ENCODE measurements around the gene PHF13.

PHF13 gene

GRCh38 chr1:6601049-6601922, 12.2 kb upstream of the PHF13 start:
- DNase-seq, result peak in 52 of 56 donors; percentile 36 to 87 (median 64)

DNA sequence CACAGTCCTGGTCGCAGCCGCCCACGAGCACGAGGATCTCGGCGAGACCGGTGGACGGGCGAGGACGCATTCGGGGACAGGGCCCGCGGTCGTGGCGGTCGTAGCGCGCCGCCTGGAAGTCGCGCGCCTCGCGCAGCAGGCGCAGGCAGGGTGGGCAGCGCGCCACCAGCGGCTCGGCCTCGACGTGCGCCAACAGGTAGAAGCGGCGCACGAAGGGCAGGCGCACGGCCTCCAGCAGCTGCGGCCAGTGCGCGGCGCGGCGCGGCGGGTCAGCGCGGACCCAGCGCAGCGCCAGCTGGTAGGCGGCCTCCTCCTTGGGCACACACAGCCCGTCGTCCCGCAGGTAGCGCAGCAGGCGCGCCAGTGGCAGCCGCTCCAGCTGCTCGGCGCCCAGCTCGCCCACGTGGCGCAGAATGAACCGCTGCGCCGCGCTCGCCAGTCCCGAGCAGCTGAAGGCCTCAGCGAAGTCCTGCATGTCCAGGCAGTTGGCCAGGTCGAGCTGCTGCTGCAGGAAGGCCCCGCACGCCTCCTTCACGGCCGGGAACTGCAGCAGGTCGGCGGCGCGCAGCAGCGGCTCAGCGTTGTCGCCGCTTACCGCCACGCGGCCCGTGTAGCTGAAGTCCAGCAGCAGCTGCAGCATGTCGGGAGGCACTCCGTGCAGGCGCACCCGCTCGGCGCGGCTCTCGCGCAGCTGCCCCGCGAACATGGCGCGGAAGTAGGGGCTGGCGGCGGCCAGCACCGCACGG, 11.4 kb upstream of the PHF13 start:
- peak in 28 of 56 donors; percentile 43 to 74 (median 55) for DNase-seq

GRCh38 chr1:6602669-6603237, 10.8 kb upstream of the PHF13 start, which contains the start of gene KLHL21:
Gene KLHL21, minus strand, starts transcription at chr1:6602869. Its CDS starts 52 bp downstream, at chr1:6602817.
- peak; percentile 44 to 94 (median 86) for DNase-seq

- peak in 48 of 56 donors; percentile 28 to 94 (median 82) for DNase-seq
These were observed 10.2 kb upstream of the PHF13 start for GRCh38 chr1:6603238-6603914.

- peak in 43 of 56 donors; percentile 31 to 81 (median 54) for DNase-seq
These were observed 9.5 kb upstream of the PHF13 start for GRCh38 chr1:6603915-6604558.

GRCh38 chr1:6612641-6613360, 730 bp upstream of the PHF13 start:
- DNase-seq, result peak in 23 of 56 donors; percentile 39 to 81 (median 62)

- DNase-seq, result peak in 32 of 56 donors; percentile 7 to 78 (median 35)
These were observed 743 bp downstream of the PHF13 start for GRCh38 chr1:6614019-6614928.

- DNase-seq, result peak in 6 of 56 donors; percentile 26 to 62 (median 41)
These were observed 1.6 kb downstream of the PHF13 start for GRCh38 chr1:6614929-6615785.

- DNase-seq, result no peak
These were observed 5.5 kb downstream of the PHF13 start for GRCh38 chr1:6619045-6619444.

- DNase-seq, result no peak
These were observed 8.2 kb downstream of the PHF13 start for GRCh38 chr1:6621429-6622391.

- DNase-seq, result no peak
These were observed 9.0 kb downstream of the PHF13 start for GRCh38 chr1:6622396-6623152.

DNA sequence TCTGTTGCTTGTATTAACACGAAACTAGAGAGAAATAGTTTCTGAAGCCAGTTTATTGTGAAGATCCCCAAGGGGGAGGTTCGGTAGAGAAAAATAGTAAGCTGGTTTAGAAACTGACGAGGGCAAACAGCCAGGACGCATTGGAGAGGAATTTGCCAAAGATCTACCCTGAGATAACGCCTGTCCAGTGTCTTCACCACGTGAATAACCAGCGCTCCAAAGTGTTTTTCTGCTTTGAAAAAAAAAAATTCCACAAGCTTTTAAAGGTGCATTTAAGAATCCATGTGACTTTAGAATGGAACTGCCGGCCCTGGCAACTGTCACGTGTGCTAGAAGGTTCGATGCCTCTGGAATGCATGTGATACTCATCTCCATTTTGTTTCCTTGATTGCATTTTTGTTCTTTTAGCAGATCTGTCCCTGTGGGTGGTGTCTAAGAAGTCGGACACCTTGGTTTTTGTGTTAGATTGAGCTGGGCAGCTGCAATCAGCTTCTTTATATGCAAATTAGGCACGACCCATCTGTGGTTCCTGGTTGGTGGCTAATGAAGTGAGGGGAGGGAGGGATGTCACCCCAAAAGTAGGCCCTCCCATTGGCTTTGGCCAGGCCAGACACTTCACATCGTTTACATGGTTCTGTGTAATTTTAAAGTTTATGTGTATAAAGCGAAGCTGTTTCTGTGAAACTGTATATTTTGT, 9.9 kb downstream of the PHF13 start:
- no peak for DNase-seq

DNA sequence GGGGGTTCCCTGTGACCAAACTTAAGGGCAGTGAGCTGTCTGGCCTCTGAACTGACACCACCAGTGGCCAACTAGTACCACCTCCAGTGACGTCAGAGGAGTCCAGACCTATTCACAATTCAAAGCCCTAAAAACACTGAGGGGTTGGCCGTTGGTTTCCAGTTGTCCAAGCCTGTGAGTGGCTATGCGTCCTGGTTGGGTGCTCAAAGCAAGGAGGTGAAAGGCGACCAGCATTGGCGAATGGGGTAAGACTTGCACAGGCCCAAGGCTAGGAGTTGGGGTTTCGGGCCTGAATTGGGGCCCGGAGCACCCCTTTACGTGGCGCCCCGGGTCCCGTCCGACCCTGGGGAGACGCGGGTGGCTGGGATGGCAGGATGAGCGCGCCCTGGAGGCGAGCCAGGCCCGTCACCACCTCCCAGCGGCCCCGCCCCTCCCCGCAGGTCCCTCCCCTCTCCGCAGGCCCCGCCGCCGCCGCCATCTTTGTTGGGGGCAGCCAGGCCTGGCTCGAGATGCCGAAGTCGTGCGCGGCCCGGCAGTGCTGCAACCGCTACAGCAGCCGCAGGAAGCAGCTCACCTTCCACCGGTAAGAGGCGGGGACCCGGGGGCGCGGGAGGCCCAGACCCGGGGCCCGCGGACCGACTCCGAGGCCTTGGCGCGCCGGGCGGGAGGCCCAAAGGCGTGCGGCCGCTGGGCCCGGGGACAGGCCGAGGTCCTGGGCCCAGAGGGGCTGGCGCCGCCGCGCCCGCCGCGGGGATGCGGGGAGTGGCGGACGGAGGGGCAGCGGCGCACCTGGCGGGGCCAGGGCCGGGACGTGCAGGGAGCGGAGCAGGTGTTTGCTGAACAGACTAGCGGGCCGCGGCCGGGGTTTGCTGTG, 11.4 kb downstream of the PHF13 start, which contains the start of gene THAP3:
Gene THAP3 (plus strand): TSS at position 159 of the 874 bp plus-strand sequence. CDS start 351 bp downstream, at position 510.
- DNase-seq, result peak in 54 of 56 donors; percentile 47 to 91 (median 76)
